Psoas muscle (tissue), 8 donors: Measurements from ENCODE around the gene DIABLO. TPM values are rescaled to one million over a fixed set of nuclear protein-coding genes. Genes with fewer than 3 reads are reported as not detected.
A peak's percentile ranks its signal among the peaks of the same experiment; 100 is the strongest.

Source experiments
- ATAC-seq, 4 donors: fragments of 200-7000 bp; cut with Tn5 transposase; one replicate each; pipeline ENCODE4 v1.9.1; 2020; ENCODE audit warnings: moderate library complexity in 3 of 4, mild to moderate bottlenecking in 2 of 4
- DNase-seq, 2 donors: peaks; one replicate each; pipeline ENCODE4 v3.0.0-alpha.2; 2020
- H3K27ac ChIP-seq: fragments of 200-600 bp; one replicate; pipeline ENCODE4 v1.8.0; 2022
- H3K27me3 ChIP-seq, 3 donors: fragments of 200-600 bp in 1 of 3; one replicate each; pipeline versions ENCODE4 v1.6.1 to v1.8.0; 2013 to 2022; ENCODE audit warnings: low read length in 2 of 3, mild to moderate bottlenecking in 2 of 3, moderate library complexity in 1 of 3; ENCODE audit not compliant: insufficient read depth in 3 of 3
- H3K36me3 ChIP-seq, 2 donors: fragments of 200-600 bp in 1 of 2; one replicate each; pipeline versions ENCODE4 v1.6.1 to v1.8.0; 2013 to 2022; ENCODE audit warnings: low read depth in 1 of 2, mild to moderate bottlenecking in 1 of 2, moderate library complexity in 1 of 2; ENCODE audit not compliant: insufficient read depth in 1 of 2
- H3K4me1 ChIP-seq: fragments of 200-600 bp; one replicate; pipeline ENCODE4 v1.8.0; 2022
- H3K4me3 ChIP-seq: fragments of 200-600 bp; one replicate; pipeline ENCODE4 v1.8.0; 2022; ENCODE audit warnings: mild to moderate bottlenecking
- H3K9me3 ChIP-seq: fragments of 200-600 bp; one replicate; pipeline ENCODE4 v1.8.0; 2022
- WGBS, 3 donors: extraction: QIAGEN DNeasy Blood & Tissue Kit; methylation state at CpG; one replicate each; pipeline versions ENCODE4 v1.1.6 to v1.1.7; 2013; 5-methylcytosine and 5-hydroxymethylcytosine counted together
- intact Hi-C, 2 donors: fragments of 100-400 bp; cut with DNase I; formaldehyde crosslinking; loops; one replicate each; pipeline versions ENCODE4 v1.11.0 to v1.14.2; 2022
- long read RNA-seq, 2 donors: library from polyadenylated mRNA; unstranded; transcript quantifications; one replicate each; pipeline ENCODE4 v2.0.0, GENCODE V29; 2021
- polyA plus RNA-seq, 3 donors: library from polyadenylated mRNA; stranded (reverse); fragments of 200-250 nt; gene quantifications; one replicate each; pipeline ENCODE4 v1.2.3, GENCODE V29; 2013
- total RNA-seq, 4 donors: library from RNA; stranded (reverse); fragmentation: NEBNext Ultra II Directional in 2 of 4; extraction: Animal tissue kit (Norgen Biotek cat#: 25700) in 2 of 4; gene quantifications; one replicate each; pipeline versions ENCODE4 v1.2.1 to v1.2.4, GENCODE V29; 2021 to 2023
- TF ChIP-seq, protein P1 (sequence below): fragments of 200-600 bp; IDR thresholded peaks from one replicate; pipeline ENCODE4 v1.8.0; 2022; ENCODE audit warnings: antibody characterized with exemption
- donor health status: healthy with polysubstance abuse.
- donor health status: DM: no; HTN: no; CAD: no; lungs with moderate emphysema.
- donor health status: Bipolar disorder and iron deficiency.
- donor health status: healthy.
- donor health status: DM: yes; HTN: yes; CAD: no.
- donor health status: DM: no; HTN: no; CAD: no.
- donor health status: DM: no; HTN: no; CAD: no.
- donor health status: DM: yes; HTN: yes; CAD: no.

The DIABLO gene
- 10 to 100 TPM; 24.4 to 35.3 (median 29.0) TPM for total RNA-seq
- polyA plus RNA-seq: 100 to 1,000 TPM in 1 of 3 donors, 10 to 100 TPM in 2; 39.7 to 109 (median 53.7) TPM
- long read RNA-seq, donor 1, transcript DIABLO-207 (6 exons, 1,471 nt): major isoform, 22 of 28 reads
- long read RNA-seq, donor 1, partial matches to known transcripts: 0 of 28 reads
- long read RNA-seq, donor 1, other reads (novel, unspliced or antisense): 1 of 28 reads
- long read RNA-seq, donor 2, transcript DIABLO-207 (6 exons, 1,471 nt): major isoform, 33 of 46 reads
- long read RNA-seq, donor 2, partial matches to known transcripts: 1 of 46 reads
- long read RNA-seq, donor 2, other reads (novel, unspliced or antisense): 3 of 46 reads

DNA sequence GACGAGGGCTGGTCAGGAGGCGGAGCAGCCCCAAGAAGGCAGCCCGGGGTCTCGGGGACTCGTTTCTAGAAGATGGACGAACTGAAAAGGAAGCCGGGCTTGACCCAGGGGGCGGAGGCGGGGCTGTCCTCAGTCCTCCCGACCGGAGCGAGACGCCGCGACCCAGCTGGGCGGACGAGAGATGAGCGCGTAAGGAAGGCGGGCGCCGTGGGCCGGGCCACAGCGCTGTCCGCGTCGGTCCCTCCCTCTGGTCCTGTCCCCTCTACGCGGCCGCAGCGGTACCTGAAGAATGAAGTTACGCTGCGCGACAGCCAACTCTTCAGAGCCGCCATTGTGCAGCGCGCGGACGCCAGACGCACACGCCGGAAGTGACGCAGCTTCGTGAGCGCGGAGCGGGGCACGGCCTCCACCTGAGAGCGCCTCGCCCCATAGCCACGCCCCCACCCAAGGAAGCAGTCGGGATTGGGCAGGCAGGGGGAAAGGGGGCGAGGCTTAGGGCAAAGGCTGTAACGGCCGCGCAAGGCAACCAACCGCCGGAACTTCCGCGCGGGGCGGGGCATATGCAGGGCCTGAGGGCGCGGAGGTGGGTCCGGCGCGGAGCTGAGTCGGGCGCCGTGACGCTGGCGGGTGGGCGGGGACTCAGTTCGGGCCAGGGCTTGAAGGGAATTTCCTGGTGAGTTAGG lies at the start of gene DIABLO:
Gene DIABLO (minus strand): TSS at position 370 of the 683 bp plus-strand sequence. CDS start 38 bp downstream, at position 332.
- peak; percentile 96 to 98 (median 97) for ATAC-seq
- Histone ChIP-seq H3K36me3 (peaks cover 10 to 62% of the 10 kb centered on the region in 2 donors), H3K27ac (peak within 1 kb of the TSS; percentile 97), H3K9me3 (no peaks in the 10 kb centered on the region), H3K4me3 (peak within 1 kb of the TSS; percentile 96), H3K4me1 (peaks cover 19% of the 10 kb centered on the region), H3K27me3 (no peaks in the 10 kb centered on the region)
- TF ChIP-seq, protein P1, sequence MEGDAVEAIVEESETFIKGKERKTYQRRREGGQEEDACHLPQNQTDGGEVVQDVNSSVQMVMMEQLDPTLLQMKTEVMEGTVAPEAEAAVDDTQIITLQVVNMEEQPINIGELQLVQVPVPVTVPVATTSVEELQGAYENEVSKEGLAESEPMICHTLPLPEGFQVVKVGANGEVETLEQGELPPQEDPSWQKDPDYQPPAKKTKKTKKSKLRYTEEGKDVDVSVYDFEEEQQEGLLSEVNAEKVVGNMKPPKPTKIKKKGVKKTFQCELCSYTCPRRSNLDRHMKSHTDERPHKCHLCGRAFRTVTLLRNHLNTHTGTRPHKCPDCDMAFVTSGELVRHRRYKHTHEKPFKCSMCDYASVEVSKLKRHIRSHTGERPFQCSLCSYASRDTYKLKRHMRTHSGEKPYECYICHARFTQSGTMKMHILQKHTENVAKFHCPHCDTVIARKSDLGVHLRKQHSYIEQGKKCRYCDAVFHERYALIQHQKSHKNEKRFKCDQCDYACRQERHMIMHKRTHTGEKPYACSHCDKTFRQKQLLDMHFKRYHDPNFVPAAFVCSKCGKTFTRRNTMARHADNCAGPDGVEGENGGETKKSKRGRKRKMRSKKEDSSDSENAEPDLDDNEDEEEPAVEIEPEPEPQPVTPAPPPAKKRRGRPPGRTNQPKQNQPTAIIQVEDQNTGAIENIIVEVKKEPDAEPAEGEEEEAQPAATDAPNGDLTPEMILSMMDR: no peak
- intact Hi-C loops: no loop called here
- peak; percentile 100 for DNase-seq
- WGBS, 3 donors: 0% methylated on average over 65 to 74 of the region's 74 CpGs

DNA sequence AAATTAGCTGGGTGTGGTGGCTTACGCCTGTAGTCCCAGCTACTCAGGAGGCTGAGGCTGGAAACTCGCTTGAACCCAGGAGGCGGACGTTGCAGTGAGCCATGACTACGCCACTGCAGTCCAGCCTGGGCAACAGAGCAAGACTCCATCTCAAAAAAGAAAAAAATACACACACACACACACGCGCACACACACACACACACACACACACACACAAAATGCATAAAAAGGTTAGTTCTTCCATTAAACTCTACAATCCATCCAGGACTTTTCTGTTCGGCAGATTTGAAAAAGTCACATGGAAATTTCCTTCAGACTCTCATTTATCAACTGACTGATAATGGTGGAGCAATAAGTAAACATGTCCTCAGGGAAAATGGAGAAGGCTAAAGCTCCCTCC lies 49.6 kb upstream of the DIABLO start:
- TF ChIP-seq, protein P1: no peak
- H3K27ac ChIP-seq: no peak overlapping the region
- H3K4me3 ChIP-seq: no peak overlapping the region
- 82 to 93% (median 86%) methylated on average over 8 of the region's 8 CpGs for WGBS, 3 donors
- no peaks in the 10 kb centered on the region for H3K9me3 ChIP-seq
- H3K27me3 ChIP-seq: no peaks in the 10 kb centered on the region
- DNase-seq (no peak), ATAC-seq (no peak)
- no peaks in the 10 kb centered on the region for H3K4me1 ChIP-seq
- peaks cover 2 to 97% of the 10 kb centered on the region in 2 donors for H3K36me3 ChIP-seq
- intact Hi-C loops: no loop called here

DNA sequence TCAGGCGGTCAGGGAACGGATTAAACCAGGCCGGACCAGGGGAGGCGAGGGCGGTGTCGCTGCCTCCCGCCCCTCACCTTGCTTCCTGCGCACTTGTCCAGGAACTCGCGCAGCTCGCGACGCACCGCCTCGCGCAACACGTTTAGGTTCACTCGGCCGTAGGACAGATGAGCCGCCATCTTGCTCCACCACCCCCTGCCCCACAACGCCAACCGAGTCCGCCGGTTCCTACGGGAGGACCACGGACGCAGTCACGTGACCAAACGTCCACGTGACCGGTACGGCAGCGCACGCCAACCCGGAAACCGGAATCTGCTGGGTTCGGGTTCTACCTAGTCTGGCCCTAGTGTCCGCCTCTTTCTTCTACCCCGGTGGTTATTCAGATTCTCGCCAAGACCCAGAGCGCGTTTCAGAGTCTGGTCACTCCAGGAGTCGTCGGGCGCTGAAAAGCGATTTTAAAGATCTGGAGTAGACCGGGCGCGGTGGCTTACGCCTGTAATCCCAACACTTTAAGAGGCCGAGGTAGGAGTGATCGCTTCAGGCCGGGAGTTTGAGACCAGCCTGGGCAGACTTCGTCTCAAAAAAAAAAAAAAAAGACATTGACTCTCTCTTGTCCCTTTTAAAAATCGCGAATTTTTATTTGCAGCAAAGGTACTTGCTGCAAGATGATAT lies 40.5 kb upstream of the DIABLO start, which contains the start of gene VPS33A:
Gene VPS33A (minus strand): TSS at position 265 of the 672 bp plus-strand sequence. CDS start 86 bp downstream, at position 179.
- peak within 1 kb of the TSS; percentile 89 for H3K27ac ChIP-seq
- intact Hi-C loops: no loop called here
- WGBS, 3 donors: 0 to 1% (median 0%) methylated on average over 56 of the region's 56 CpGs
- H3K9me3 ChIP-seq: no peaks in the 10 kb centered on the region
- H3K4me1 ChIP-seq: peaks cover 13% of the 10 kb centered on the region
- no peaks in the 10 kb centered on the region for H3K27me3 ChIP-seq
- H3K36me3 ChIP-seq: peaks cover 0 to 46% of the 10 kb centered on the region in 2 donors
- peak; percentile 91 to 95 (median 92) for ATAC-seq
- TF ChIP-seq, protein P1: no peak
- peak within 1 kb of the TSS; percentile 99 for H3K4me3 ChIP-seq
- peak; percentile 96 to 98 for DNase-seq

DNA sequence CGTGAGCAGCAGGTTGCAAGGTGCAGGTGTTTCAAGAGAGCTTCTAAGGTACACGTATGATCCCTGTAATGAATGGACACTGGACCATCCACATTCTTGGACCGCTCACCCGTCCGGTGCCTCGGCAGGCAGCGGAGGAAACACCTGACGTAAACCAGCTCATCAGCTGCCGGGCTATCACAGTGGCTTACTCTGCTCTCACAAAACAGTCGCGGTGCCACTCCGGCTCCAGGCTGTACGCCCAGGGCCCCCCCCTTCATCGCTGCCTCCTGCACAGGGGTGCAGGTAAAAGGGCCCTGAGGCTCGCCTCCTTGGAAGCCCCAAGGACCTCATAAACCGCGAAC lies 40.0 kb upstream of the DIABLO start:
- TF ChIP-seq, protein P1: no peak
- WGBS, 3 donors: 0 to 1% (median 1%) methylated on average over 17 of the region's 17 CpGs
- peaks cover 13% of the 10 kb centered on the region for H3K4me1 ChIP-seq
- DNase-seq: no peak
- peaks cover 0 to 46% of the 10 kb centered on the region in 2 donors for H3K36me3 ChIP-seq
- no peaks in the 10 kb centered on the region for H3K27me3 ChIP-seq
- H3K9me3 ChIP-seq: no peaks in the 10 kb centered on the region
- peak overlapping the region; percentile 99 for H3K4me3 ChIP-seq
- intact Hi-C loops: loop anchor here in 1 of 2 donors (2.0 kb wide), 1 partner anchor 257 kb away; no protein-coding TSS in a partner anchor
- peak overlapping the region; percentile 89 for H3K27ac ChIP-seq
- ATAC-seq: peak; percentile 29 to 71 (median 54)
